H54 (cell line): ENCODE results near the gene LY6G6C.

ENCODE experiments used
- DNase-seq: peaks from one replicate; pipeline ENCODE4 v3.0.0; 2011; ENCODE audit warnings: low spot score, mixed read lengths; ENCODE audit not compliant: insufficient read length
- FAIRE-seq: peaks from 3 replicates; lab custom pipeline; 2011; peaks lifted over from hg19 to GRCh38; lab: Jason Lieb, UNC
- POLR2A ChIP-seq: IDR thresholded peaks from 2 replicates; pipeline ENCODE4 v1.6.1; 2011; ENCODE audit warnings: low read depth, mild to moderate bottlenecking, low read length

The LY6G6C gene

GRCh38 chr6:31702405-31702818, 19.1 kb downstream of the LY6G6C start:
- DNase-seq: no peak
- no peak for FAIRE-seq
- TF ChIP-seq POLR2A: no peak

DNA sequence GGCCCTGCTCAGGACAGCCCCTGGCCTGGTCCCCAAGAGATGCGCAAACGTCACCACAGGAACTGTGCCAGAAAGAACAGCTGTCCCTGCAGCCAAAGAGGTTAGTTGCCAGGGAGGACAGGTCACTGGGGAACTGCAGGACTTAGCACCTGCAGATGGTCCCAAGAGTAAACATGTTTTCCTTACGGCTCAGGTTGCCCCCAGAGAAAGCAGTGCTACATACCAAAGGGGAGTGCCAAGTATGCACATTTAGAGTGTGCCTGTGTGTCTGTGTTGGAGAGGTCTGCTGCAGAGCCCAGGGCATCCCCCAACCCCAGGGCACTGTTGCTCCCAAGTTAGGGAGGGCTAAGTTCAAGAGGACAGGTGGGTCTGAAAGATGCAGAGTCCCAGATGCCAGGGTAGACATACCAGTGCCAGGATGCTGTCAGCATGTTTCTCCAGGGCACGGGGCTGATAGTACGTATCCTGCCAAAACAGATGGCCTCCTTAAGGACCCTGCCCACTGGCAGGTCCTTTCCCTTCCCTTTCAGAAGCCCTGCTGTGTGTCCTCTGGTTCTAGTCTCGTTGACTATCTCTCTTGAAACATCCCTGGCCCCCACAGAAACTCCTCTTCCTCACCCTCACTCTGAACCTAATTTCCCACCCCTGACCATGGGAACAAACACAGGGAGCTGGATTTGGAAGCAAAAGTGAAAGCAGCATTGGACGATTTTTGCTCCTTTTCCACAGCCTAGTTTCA, 19.7 kb downstream of the LY6G6C start:
- DNase-seq: no peak
- no peak for FAIRE-seq
- no peak for TF ChIP-seq POLR2A

- no peak for TF ChIP-seq POLR2A
- DNase-seq (no peak), FAIRE-seq (no peak)
These were observed 20.7 kb downstream of the LY6G6C start for GRCh38 chr6:31700740-31701401.

DNA sequence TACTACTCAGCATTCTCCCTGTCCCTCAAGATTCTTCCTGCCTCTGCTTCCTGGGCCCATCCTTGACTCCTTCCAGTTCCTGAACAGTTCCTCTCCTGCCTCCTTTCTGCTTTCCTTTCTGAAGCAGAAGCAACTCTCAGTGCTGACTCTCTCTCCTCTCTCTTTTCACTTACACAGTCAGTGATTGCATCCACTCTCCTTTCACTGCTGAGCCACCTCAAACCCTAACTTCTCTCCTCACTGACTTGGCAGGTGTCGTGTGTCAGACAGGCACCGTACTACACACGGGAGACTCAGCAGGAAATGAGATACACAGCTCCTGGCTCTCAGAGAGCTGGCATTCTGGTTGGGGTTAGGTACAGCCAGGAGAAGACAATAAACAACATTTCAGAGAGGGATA, 24.0 kb downstream of the LY6G6C start:
- no peak for TF ChIP-seq POLR2A
- FAIRE-seq: no peak
- DNase-seq: no peak

DNA sequence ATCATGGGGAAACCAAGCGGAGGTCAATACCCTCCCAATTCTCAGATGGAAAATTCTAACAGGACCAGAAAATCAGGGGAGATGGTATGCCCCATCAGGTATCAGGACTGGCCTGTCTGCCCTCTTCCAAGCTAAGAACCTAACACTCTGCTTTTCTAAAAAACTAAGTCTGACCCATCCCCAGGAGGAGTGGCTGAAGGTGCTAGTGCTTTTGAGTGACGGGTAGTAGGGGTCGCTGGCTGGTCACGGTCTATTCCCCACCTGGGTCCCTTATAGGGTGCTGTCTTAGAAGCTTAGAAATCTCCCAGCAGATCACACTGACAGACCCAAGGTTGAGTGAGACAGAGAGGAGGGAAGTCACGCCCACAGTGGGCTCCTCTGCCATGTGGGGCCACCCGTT, 28.0 kb downstream of the LY6G6C start:
- DNase-seq (no peak), FAIRE-seq (no peak)
- TF ChIP-seq POLR2A: no peak

DNA sequence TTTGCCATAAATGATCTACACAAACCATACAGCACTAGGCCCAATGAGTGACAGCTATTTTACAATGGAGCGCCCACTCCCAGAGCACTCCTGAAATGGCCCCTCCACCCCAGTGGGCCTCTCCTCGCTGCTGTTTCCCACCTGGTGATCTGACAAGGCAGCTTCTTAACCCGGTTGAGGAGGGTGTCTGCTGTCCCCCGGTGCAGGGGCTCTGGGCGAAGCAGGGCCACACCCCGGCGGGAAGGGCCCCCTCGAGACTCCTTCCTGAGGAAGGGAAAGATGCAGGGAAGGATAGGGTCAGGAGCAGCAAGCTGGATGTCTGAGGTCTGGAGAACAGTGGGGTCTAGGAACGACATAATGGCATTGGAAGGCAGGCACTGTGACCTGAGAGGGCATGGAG, 28.7 kb downstream of the LY6G6C start:
- TF ChIP-seq POLR2A: no peak
- DNase-seq: no peak
- FAIRE-seq: no peak

GRCh38 chr6:31692353-31692752, 29.2 kb downstream of the LY6G6C start:
- no peak for TF ChIP-seq POLR2A
- no peak for FAIRE-seq
- DNase-seq: no peak

DNA sequence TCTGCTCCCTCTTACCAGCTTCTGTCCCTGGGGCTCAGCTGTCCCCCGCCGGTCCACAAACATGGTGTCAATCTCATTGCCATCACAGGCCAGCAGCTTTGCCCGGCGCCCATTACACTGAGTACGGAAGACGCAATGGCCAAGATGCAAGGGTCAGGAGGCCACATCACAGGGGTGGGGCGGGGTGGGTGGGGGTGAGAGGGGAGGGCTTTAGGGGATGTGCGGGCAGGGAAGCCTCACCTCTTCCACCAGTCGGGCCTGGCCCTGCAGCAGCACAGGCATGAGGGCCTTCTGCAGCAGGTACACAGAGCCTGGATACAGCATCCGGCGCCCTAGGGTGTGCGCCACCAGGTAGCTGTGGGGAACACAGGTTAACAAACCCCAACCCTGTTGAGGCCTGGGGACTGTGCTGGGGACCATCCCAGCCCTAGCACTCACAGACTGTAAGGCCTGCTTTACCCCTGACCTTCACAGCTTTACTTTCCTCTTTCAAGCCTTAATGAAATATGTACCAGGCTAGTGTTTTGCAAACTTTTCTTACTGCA, 29.9 kb downstream of the LY6G6C start:
- no peak for TF ChIP-seq POLR2A
- FAIRE-seq (no peak), DNase-seq (no peak)

- FAIRE-seq (no peak), DNase-seq (no peak)
- TF ChIP-seq POLR2A: no peak
These were observed 30.5 kb downstream of the LY6G6C start for GRCh38 chr6:31691078-31691463.

GRCh38 chr6:31690231-31691077, 31.1 kb downstream of the LY6G6C start:
- TF ChIP-seq POLR2A: no peak
- FAIRE-seq (no peak), DNase-seq (no peak)

GRCh38 chr6:31689249-31690110, 32.1 kb downstream of the LY6G6C start:
- TF ChIP-seq POLR2A: no peak
- DNase-seq: no peak
- FAIRE-seq: no peak

DNA sequence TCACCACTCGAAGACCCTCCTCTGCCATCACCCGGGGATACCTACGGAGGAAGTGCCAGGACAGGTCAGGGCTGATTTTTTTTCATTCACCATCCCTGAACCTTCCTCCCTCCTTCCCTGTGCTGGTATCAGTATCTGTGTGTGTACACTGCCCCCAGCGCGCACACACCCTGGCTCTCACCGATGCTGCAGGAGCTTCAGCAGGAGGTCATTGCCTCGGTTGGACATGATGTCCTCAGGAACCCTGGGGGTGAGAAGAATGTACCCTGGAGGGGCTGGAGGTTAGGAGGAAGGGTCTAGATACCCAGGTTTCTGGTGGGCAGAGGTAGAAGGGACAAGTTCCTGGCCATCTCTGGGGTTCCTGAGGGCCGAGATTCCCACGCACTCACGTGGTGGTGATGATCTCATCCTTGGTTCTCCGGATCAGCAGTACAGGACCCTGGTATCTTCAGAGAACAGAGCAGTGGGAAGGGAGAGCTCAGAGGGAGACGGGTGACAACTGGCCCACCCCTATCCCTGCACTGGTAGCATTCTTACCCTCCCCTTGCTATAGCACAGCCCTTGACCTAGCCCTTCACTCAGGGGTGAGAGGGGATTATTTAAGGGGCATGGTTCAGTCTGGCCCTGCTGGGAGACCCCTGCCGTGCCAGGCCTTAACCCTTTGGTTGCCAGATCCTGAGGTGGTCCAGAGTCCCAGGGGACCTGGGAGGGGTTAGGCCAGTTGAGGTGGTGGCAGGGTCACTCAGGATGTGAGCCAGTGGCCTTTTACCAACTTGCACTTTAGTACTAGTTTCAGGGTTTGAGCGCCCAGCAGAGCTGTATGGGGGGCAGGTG, 33.5 kb downstream of the LY6G6C start:
- no peak for TF ChIP-seq POLR2A
- no peak for FAIRE-seq
- DNase-seq: no peak
